NK-92 treated with Interleukin-12 subunit alpha and Interleukin-12 subunit beta, amount 100 ng/mL, for 24 hours (cell line): ENCODE results near the gene MET.
"Not testable (repeated sequence)": the region's sequence is repeated elsewhere in the genome, so short reads cannot be mapped to it uniquely, and the experiment has no call there.

Experiments
- DNase-seq: peaks from one replicate; lab custom pipeline; 2025; lab: John Stamatoyannopoulos, UW

The MET gene

GRCh38 chr7:116728413-116728812 lies 56.4 kb downstream of the MET start:
- no peak for DNase-seq

GRCh38 chr7:116730097-116731022 lies 58.4 kb downstream of the MET start:
- DNase-seq: no peak

- no peak for DNase-seq
Observed at GRCh38 chr7:116731023-116731395, 59.0 kb downstream of the MET start.

- no peak for DNase-seq
Observed at GRCh38 chr7:116731445-116732335, 59.7 kb downstream of the MET start.

- DNase-seq: no peak
Observed at GRCh38 chr7:116732788-116733694, 61.0 kb downstream of the MET start.

GRCh38 chr7:116733924-116734580 lies 62.1 kb downstream of the MET start:
- no peak for DNase-seq

- no peak for DNase-seq
Observed at GRCh38 chr7:116734710-116735109, 62.7 kb downstream of the MET start.

GRCh38 chr7:116736927-116737715 lies 65.1 kb downstream of the MET start:
- no peak for DNase-seq

GRCh38 chr7:116738378-116738777 lies 66.4 kb downstream of the MET start:
- no peak for DNase-seq

- DNase-seq: no peak
Observed at GRCh38 chr7:116739307-116739706, 67.3 kb downstream of the MET start.

GRCh38 chr7:116740231-116740630 lies 68.2 kb downstream of the MET start:
- DNase-seq: no peak

- DNase-seq: no peak
Observed at GRCh38 chr7:116740755-116741462, 68.9 kb downstream of the MET start.

- no peak for DNase-seq
Observed at GRCh38 chr7:116741625-116742316, 69.8 kb downstream of the MET start.

- DNase-seq: no peak
Observed at GRCh38 chr7:116742641-116743040, 70.6 kb downstream of the MET start.

- not testable (repeated sequence) for DNase-seq
Observed at GRCh38 chr7:116743835-116744234, 71.8 kb downstream of the MET start.

GRCh38 chr7:116746388-116746787 lies 74.4 kb downstream of the MET start:
- DNase-seq: not testable (repeated sequence)

GRCh38 chr7:116751070-116751469 lies 79.1 kb downstream of the MET start:
- not testable (repeated sequence) for DNase-seq

- DNase-seq: no peak
Observed at GRCh38 chr7:116752305-116753074, 80.5 kb downstream of the MET start.
